Mucosa of stomach (tissue), 1 donor: ENCODE measurements around the gene PARP1.

Experiments used
- H3K27me3 ChIP-seq: one replicate; pipeline ENCODE4 v1.7.0; 2013; ENCODE audit warnings: mild to moderate bottlenecking, low read length; ENCODE audit not compliant: control insufficient read depth, insufficient read depth
- H3K36me3 ChIP-seq: one replicate; pipeline ENCODE4 v1.7.0; 2013; ENCODE audit warnings: low read length; ENCODE audit not compliant: control insufficient read depth, insufficient read depth
- H3K4me1 ChIP-seq: one replicate; pipeline ENCODE4 v1.7.0; 2013; ENCODE audit warnings: mild to moderate bottlenecking, low read length; ENCODE audit not compliant: control insufficient read depth, insufficient read depth
- H3K4me3 ChIP-seq: one replicate; pipeline ENCODE4 v1.7.0; 2013; ENCODE audit warnings: low read length
- H3K9ac ChIP-seq: one replicate; pipeline ENCODE4 v1.7.0; 2013; ENCODE audit warnings: mild to moderate bottlenecking, low read length, moderate library complexity
- H3K9me3 ChIP-seq: one replicate; pipeline ENCODE4 v1.7.0; 2013; ENCODE audit warnings: mild to moderate bottlenecking, low read length, moderate library complexity; ENCODE audit not compliant: control insufficient read depth
- donor health status: Pancreatic carcinoma.

Gene PARP1

DNA sequence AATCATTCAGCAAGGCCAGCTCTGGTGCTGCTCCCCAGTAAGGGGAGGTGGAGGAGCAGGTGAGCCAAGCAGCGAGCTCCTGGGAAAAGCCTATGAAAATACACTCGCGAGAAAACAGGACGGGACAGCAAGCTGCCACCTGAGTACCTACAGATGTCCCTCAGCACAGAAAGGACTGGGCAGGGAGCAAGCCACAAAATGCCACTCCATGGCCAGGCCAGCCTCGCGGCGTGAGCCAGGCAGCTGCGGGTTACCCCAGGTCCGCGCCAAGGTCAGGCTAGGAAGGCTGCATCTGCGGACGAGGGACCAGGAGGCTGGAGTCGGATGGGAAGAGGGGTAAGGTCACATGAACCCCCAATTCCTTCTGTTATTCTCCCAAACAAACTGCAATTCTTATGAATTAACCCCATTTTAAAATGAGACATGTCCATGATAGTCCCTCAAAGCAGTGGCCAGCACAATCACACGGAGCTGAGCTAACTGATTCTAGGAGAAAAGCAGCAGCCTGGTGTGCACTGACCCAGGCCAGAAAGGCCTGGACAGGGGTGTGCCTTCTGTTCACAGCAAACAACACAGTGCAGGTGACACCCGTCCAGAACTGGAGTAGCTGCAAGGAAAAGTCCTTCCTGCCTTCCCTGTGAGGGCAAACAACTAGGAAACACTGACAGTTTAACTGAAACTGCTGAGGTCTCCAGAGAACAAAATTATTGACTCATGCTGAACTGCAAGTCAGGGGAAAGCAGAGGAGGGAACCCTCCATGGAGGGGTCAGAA is 26.5 kb downstream of the PARP1 start:
- H3K4me3 ChIP-seq, result no peak overlapping the region
- peaks cover 9% of the 10 kb centered on the region for H3K36me3 ChIP-seq
- H3K9me3 ChIP-seq, result no peaks in the 10 kb centered on the region
- H3K9ac ChIP-seq, result no peak overlapping the region
- no peaks in the 10 kb centered on the region for H3K27me3 ChIP-seq
- no peaks in the 10 kb centered on the region for H3K4me1 ChIP-seq

DNA sequence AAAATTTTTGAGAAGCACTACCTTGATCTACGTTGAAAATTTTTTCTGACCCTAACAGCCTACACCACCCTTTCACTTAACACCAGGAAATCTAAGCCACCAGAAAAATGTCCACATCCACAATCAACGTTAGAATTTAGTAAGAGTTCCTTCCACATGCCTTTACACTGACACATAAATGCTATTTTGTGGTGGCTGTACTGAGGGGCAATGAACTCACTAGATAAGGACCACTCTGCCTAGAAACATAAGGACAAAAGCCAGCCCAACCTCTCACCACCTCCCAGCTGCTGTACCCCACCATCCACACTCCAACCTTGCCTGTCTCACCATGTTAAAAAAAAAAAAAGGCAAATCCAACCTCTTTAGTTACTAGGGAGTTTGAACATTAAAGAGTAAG is 29.8 kb downstream of the PARP1 start:
- H3K9ac ChIP-seq, result no peak overlapping the region
- H3K9me3 ChIP-seq, result no peaks in the 10 kb centered on the region
- H3K27me3 ChIP-seq, result no peaks in the 10 kb centered on the region
- peaks cover 15% of the 10 kb centered on the region for H3K36me3 ChIP-seq
- H3K4me1 ChIP-seq, result no peaks in the 10 kb centered on the region
- no peak overlapping the region for H3K4me3 ChIP-seq

DNA sequence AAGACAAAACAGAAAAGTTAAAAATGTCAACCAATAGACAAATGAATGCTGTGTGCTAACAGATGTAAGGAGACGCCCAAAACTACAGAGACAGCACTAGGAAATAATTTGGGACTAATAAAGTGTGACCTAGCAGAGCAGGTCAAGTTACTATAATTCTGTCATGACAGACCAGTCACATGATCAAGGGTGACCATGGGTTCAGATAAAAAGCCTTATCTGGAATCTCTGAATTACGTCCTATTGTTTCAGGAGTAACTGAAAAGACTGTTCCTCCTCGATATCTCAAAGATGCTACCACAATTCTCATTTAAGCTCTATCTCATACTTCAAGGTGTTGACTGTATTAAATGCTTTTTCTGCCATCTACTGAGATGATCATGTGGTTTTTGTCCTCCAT is 31.6 kb downstream of the PARP1 start:
- Histone ChIP-seq H3K9ac (no peak overlapping the region), H3K36me3 (peaks cover 15% of the 10 kb centered on the region), H3K4me3 (no peak overlapping the region), H3K27me3 (no peaks in the 10 kb centered on the region), H3K9me3 (no peaks in the 10 kb centered on the region), H3K4me1 (no peaks in the 10 kb centered on the region)

DNA sequence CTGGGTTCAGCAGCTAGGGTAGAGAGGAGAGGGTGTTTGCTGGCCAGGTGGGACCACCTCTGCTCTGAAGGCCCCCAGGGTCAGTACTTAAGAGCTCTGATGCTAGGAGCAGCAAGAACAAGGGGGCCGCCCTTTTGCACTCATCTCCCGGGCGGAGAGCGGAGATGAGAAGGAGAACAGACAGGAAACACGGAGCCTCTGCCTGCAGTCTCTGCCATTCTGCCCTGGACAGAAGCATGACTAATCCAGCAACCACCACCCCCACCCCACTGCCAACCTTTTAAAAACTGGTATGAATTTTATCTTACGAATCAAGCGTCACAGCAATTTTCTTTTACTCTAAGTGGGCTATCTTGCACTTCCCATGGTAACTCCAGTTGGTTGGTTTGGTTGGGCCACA is 34.5 kb downstream of the PARP1 start:
- no peaks in the 10 kb centered on the region for H3K9me3 ChIP-seq
- no peak overlapping the region for H3K4me3 ChIP-seq
- H3K27me3 ChIP-seq, result no peaks in the 10 kb centered on the region
- no peaks in the 10 kb centered on the region for H3K4me1 ChIP-seq
- peaks cover 15% of the 10 kb centered on the region for H3K36me3 ChIP-seq
- H3K9ac ChIP-seq, result no peak overlapping the region

DNA sequence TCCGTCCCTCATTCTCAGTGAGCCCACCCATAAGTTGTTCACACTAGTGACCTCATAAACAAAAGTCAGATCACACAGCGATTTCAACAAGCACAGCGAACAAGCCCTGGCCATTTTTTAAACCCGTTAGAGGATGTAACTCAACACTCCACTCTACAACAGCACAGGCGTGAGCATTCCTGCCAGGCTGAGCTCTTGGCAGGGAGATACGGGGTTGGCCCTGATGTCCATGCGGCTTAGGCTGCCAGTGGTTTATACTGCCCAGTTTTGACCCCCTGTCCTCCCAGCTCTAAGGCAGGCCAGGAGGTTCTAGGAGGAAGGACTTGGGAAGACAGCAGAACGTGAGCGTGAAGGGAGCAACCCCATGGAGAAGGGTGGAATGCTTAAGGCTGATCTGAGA is 35.0 kb downstream of the PARP1 start:
- no peaks in the 10 kb centered on the region for H3K27me3 ChIP-seq
- H3K4me3 ChIP-seq, result no peak overlapping the region
- no peak overlapping the region for H3K9ac ChIP-seq
- H3K9me3 ChIP-seq, result no peaks in the 10 kb centered on the region
- no peaks in the 10 kb centered on the region for H3K4me1 ChIP-seq
- H3K36me3 ChIP-seq, result peaks cover 15% of the 10 kb centered on the region

DNA sequence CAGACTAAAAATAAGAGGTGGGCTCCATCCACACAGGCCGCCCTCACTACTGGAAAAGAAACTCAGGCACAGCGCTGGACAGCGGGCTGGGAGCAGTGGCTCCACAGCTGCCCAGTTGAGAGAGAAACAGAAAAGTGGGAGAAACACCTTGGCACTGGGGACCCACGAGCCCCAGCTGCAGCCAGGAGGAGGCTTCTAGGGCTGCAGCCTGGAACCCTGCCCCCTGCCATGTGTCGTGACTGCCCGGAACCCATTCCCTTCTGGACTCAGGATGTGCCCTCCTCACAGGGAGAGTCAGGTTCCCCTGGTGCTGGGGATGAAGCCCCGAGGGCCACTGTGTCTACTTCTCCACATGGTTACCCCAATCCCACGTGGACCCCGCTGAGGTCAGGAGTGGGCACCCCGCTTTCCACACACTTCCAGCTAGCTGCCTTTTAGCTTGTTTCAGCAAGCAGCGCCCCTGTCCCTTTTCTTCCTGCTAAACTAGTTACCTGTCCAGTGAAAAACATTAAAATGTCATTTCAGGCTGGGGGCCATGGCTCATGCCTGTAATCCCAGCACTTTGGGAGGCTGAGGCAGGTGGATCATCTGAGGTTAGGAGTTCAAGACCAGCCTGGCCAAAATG is 35.9 kb downstream of the PARP1 start:
- Histone ChIP-seq H3K27me3 (no peaks in the 10 kb centered on the region), H3K4me3 (no peak overlapping the region), H3K4me1 (no peaks in the 10 kb centered on the region), H3K36me3 (peaks cover 19% of the 10 kb centered on the region), H3K9me3 (no peaks in the 10 kb centered on the region), H3K9ac (no peak overlapping the region)

DNA sequence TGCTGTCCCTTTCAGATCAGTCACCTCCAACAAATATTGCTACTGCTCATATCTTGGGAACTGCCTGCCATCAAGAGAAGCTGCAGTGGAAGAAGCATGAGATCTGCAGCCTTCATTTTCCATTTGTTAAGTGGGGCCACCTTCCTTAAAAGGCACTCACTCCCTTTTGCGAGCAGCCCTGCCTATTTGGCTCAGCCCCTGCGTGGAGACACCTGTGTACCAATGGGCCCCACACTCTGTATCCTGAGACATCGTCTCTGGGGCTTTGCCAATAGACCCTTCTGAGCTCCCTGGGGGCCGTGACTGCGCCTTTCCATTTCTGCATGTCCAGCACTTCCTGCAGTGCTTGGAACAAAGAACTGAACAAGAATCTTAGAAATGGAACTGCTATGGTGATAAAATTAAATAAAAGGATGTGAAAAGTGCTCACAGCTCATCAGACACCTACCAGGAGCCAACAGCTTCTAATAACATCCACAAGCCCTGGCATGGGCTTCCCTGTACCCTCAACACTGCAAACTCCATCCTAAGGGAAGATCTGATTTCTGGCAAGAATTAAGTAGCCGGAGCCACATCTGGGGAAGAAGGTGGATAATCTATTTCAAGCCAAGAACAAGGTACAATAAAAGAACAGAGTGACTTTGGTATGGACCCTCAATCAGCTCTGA is 36.7 kb downstream of the PARP1 start:
- Histone ChIP-seq H3K9me3 (no peaks in the 10 kb centered on the region), H3K4me3 (no peak overlapping the region), H3K27me3 (no peaks in the 10 kb centered on the region), H3K36me3 (peaks cover 23% of the 10 kb centered on the region), H3K9ac (no peak overlapping the region), H3K4me1 (no peaks in the 10 kb centered on the region)

DNA sequence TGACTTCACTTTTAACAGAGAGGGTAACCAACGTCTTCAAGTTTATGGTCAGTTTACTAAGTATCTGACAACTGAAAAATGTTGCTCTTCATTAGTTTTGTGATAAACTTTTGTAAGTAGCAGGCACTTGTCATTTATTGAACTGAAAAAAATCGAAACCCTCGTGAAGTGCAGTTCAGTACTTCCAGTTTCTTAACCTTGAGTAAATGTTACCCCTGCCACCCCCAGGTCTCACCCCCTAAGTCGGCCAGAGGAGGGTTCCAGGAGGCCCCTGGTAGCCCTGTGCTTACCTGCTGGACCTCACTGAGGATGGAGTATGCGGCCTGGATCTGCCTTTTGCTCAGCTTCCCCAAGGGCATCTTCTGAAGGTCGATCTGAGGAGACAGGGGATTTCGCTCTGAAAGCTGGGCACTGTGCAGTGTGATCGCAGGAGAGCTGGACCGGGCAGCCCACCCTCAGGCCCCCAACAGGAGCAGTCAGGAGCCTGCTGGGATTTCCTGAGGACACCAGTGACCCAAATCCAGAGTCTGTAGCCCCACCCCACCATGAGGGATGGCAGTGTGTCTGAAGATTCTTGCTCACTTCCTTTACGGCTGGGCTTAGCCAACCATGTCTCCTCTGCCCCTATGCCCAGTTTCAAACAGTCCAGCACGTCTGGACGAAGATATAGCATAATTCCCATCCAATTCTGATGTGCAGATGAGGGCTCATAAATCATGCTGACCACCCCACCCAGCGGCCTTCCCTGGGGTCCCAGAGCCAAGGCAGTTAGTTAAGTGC is 37.6 kb downstream of the PARP1 start:
- Histone ChIP-seq H3K4me3 (no peak overlapping the region), H3K9me3 (no peaks in the 10 kb centered on the region), H3K4me1 (no peaks in the 10 kb centered on the region), H3K36me3 (peaks cover 23% of the 10 kb centered on the region), H3K27me3 (no peaks in the 10 kb centered on the region), H3K9ac (no peak overlapping the region)

DNA sequence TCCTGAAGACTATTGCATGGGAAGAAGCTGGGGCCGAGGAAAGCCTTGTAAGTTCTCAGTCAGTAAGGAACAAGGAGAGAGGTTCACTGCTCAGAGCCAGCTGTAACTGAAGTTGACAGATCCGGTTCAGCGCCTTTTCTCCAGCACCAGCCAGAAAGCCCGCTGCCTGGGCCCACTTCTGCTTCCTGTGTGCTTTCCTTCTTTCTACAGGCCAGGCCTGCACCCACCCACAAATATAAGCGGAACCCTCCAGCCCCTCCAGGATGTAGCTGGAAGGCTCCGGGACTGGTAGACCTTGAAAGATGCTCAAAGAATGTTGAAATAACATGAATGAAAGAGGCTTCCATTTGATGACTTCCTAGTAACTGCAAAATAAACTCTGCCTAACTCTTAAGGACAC is 38.8 kb downstream of the PARP1 start:
- no peak overlapping the region for H3K9ac ChIP-seq
- no peaks in the 10 kb centered on the region for H3K4me1 ChIP-seq
- no peak overlapping the region for H3K4me3 ChIP-seq
- H3K27me3 ChIP-seq, result no peaks in the 10 kb centered on the region
- no peaks in the 10 kb centered on the region for H3K9me3 ChIP-seq
- peaks cover 21% of the 10 kb centered on the region for H3K36me3 ChIP-seq

DNA sequence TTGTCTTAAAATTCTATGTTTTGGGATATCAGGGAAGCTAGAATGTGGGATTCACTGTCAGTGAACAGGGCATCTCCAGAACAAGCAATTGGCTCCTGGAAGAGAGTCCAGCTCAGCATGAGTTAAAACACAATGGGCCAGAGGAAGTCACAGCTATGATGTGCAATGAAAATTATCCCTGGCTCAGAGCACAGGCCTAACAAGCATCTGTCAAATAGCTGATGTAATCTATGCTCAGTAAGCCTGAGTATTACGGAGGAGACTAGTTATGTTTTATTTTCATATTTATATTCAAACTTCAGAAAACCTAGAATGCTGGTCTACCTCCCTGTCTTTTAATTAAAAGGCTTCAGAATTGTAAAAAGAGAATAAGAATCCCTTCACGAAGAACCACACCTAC is 41.6 kb downstream of the PARP1 start:
- Histone ChIP-seq H3K27me3 (no peaks in the 10 kb centered on the region), H3K9ac (no peak overlapping the region), H3K4me3 (no peak overlapping the region), H3K9me3 (no peaks in the 10 kb centered on the region), H3K36me3 (peaks cover 21% of the 10 kb centered on the region), H3K4me1 (no peaks in the 10 kb centered on the region)

DNA sequence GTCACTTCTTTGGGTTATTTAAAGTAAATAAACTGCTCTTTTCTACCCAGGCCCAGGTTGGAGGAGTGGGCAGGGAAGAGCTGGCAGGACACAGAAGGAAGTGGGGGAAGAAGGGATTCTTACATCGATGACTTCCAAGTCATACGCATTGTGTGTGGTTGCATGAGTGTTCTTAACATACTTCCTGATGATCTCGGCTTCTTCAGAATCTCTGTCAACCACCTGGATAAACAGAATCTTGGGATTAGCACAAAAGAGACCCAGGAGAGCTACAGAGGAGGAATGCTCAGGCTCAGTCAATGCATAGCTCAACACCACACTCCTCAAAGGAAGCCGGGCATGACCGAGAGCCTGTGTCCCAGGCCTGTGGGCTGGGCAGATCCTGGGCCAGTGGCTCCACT is 42.1 kb downstream of the PARP1 start:
- Histone ChIP-seq H3K4me1 (no peaks in the 10 kb centered on the region), H3K9ac (no peak overlapping the region), H3K36me3 (peaks cover 21% of the 10 kb centered on the region), H3K9me3 (no peaks in the 10 kb centered on the region), H3K4me3 (no peak overlapping the region), H3K27me3 (no peaks in the 10 kb centered on the region)
